PC-3 (cell line): Measurements from ENCODE around the gene TTYH1.

Experiments used
- CTCF ChIP-seq: fragments of 300-600 bp; sonication (generic); conservative IDR thresholded peaks from 2 replicates; pipeline ENCODE4 v1.5.1; 2017; ENCODE audit warnings: antibody characterized with exemption, low read depth, mild to moderate bottlenecking, low read length
- EZH2phosphoT487 ChIP-seq: fragments of 300-600 bp; sonication (generic); IDR thresholded peaks from 2 replicates; pipeline ENCODE4 v1.6.1; 2018; ENCODE audit warnings: mild to moderate bottlenecking, antibody characterized with exemption, low read length, borderline replicate concordance

GRCh38 chr19:54426291-54426931 is 11.1 kb downstream of the TTYH1 start:
- TF ChIP-seq CTCF (0 out of 2 replicates have a peak, but pooled peaks have one; percentile 17), EZH2phosphoT487 (no peak)
